NCI-H345 treated with DMSO at 0.1 percent for 48 hours (cell line): ENCODE data around the gene ACTRT2.

Source experiments
- DNase-seq: peaks from one replicate; lab custom pipeline; 2025; ENCODE audit not compliant: unreplicated experiment; lab: John Stamatoyannopoulos, UW

The ACTRT2 gene

DNA sequence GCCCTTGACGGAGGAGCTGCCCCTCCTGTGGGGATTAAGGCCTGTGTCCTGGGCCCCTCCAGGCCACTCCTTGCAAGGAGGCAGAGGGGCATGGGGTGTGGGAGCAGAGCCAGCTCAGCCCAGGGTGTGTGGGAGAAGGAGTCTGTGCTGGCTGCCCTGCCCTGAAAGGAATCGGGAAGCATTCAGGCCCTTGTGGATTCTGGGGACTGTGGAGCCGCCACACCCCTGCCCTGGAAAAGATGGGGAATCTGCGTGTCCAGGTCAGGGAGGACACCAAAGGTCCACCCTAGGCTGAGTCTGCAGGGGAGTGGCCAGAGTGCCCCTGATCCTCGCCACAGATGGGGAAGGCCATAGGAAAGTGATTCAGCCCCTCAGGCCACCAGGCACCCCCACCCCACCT lies 31.2 kb downstream of the ACTRT2 start:
- DNase-seq = no peak

DNA sequence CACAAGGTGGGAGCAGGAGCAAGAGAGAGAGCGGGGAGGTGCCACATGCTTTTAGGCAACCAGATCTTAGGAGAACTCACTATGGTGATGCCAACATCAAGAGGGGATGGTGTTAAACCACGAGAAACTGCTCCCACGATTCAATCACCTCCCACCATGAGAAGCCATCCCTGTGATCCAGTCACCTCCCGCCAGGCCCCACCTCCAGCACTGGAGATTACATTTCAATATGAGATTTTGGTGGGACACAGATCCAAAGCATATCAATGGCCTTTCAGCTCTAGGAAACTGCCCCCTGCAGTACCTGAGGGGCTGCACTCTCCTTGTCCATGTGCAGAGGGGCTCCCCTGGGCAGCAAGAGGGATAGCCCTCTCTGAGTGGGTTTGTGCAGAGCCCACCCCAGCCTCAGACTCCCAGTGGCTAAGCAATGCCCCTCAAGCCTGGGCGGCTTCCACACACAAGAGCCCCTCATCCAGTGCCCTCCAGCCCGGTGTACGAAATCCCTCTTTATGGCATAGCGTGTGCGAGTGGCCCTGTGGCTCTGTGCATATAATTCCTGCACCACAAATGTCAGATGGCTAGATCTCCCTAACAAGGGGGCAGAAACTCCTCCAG lies 32.2 kb downstream of the ACTRT2 start:
- no peak for DNase-seq

DNA sequence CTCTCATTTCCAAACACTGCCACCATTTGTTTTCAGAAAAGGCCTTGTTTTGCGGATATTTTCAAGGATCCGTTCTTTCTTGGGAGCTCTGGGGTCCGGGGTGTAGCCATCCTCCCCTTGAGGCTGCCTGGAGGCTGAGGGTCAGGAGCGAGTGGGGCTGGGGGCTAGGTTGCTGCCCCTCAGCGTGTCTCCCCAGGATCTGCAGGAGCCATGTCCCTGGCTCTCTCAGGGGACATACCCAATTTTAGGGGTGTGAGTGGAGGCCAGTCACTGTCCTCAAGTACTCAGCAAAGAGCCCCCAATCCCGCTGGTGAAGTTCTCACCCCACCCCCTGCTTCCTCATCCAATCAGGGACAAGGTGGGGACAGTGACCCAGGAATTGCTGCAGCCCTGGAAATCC lies 32.7 kb downstream of the ACTRT2 start:
- DNase-seq = no peak

DNA sequence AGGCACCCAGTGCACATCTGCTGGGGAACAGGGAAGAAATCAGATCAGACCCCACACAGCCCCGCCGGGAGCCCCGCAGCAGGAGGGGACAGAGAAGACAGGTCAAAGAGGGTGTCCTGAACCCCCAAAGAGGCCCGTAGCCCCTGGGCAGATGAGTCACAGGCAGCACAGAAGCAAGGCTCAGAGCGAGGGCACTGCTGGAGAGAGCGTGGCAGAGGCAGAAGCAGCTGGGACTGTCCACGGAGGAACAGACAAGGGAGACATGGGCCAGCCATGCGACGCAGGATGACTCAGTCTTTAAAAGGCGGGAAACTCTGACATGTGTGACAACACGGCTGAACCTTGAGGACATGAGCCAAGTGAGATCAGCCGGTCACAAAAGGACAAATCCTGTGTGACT lies 33.2 kb downstream of the ACTRT2 start:
- no peak for DNase-seq

DNA sequence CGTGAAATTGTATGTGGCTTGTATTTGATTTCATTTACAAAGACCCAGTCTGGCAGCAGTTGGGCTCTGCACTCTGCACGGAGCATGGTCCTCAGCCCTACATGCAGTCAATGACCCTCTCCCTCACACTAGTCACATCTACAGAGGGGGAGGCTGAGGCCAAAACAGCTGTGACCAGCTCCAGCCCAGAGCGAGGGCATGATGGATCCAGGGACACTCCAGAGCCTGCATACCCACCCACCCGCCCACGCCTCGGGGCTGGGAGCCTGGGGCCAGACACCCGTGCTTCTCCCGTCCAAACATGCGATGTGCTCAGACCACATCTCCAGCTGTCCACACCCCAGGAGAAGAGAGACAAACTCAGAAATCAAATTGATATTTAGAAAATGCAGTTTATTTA lies 33.8 kb downstream of the ACTRT2 start:
- no peak for DNase-seq

DNA sequence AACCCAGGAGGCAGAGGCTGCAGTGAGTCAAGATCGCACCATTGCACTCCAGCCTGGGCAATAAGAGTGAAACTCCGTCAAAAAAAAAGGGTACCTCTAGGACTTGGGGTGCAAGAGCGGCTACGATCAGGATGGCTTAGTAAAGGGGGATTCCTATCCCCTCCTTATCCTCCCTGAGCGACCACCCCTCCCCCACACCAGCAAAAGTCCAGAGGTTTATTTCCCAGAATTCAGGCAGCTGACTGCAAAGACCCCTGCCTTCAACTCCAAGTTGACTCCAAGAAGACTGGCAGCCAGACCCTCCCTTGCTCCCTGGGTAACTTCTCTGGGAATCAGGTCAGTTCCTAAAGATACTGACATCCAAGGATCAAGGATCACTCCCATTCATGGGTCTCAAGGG lies 35.4 kb downstream of the ACTRT2 start:
- DNase-seq = no peak

DNA sequence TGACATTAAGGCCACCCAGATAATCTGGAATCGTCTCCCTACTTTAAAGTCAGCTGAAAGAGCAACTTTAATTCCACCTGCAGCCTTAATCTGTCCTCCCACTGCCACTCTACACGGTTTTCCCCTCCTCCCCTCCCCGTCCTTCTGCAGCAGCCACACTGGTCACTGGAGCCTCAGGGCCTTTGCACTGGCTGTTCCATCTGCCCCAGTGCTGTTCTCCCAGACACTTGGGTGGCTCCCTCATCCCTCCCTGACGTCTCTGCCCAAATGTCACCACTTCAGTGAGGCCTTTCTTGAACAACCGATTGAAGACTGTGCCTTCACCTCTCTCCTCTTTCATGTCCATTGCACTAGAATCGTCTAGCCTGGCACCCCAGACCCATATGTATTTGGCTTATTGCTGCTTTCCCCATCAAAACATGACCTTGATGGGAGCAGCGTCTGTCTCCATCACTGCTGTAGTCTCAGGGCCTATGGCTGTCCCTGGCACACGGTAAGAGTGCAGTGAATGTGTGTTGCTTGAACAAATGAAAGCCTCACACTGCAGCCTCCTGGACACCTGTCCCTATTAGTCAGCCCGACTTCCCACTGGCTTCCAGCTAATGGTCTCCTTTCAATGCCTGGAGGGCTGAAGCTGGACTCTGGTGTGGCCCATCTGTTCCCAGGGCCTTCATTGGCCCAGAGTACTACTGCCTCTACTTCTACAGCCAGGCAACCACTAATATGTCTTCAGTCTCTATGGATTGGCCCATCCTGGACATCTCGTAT lies 37.2 kb downstream of the ACTRT2 start:
- no peak for DNase-seq

DNA sequence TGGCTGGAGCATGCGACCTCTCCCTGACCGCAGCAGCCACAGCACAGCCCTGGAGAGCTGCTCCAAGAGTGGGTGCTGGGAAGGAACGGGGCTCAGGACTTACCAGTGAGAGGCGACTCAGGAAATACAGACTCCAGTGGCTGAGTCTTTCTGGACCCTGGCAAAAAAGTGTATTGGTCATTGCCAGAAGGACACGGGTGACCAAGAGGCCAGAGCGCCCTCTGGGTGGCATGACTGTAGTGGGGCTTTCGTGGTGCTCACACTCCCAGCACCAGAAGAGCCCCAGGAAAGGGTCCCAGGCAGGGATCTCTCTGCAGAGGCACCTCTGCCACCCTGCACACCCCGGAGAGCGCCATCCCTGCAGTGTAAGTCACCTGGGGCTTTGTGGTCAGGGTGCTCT lies 38.9 kb downstream of the ACTRT2 start:
- DNase-seq = no peak

DNA sequence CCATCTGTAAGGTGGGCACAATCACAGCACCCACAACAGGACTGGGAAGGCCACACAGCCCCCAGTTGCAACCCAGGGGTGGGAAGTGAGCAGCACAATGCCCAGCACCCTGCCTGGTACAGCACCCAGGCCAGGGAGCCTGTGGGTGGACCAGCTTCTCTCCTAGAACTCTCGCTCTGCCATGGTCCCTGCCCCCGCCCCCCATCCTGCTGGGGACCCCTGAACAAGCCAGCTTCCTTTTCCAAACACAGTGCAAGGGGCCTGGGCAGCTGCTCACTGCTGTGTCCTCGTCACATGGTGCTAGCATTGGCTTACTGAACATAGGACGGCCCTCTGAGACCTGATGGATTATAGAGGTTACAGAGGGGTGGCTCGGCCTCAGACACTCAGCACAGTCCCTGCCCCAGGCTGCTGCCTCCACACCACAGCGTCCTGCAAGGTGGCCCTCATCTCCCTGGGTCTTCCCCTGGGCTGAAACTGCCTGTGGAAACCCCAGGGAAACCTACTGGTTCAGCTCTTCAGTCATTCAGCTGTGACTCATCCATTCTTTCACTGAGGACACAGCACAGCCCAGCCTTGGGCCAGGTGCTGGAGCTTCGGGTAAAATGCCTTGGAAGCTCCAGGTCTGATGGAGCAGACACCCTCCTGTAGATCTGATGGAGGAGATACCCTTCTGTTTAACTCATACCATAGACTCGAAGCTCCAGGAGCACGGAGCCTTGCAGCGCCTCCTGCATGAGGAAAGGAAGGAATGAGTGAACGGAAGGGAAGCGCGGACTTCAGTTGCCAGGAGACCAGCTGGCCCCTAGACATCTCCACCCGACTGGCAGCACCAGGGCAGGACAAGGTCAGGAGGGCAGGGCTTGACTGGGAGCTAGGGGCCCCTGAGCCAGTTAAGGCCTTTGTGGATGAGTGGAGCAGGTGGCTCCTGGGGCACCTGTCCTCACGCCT lies 39.6 kb downstream of the ACTRT2 start:
- no peak for DNase-seq

DNA sequence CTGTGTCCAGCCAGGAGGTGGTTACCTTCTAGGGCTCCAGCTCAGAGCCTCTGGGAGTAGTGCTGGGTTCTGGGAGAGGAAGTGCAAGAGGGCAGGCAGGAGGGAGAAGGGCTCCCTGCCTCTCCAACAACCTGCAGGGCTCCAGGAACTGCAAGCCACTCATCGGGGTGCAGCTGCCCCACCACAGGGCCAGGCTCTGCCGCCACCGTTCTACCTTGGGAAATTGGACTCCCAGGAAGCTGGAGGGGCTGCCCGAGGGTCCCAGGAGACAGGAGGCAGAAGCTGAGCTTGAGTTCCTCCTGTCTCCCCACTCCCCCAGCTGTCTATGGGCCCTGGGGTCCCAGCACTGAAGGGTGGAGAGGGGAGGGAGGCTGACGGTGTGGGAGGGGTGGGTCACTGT lies 40.3 kb downstream of the ACTRT2 start:
- no peak for DNase-seq

DNA sequence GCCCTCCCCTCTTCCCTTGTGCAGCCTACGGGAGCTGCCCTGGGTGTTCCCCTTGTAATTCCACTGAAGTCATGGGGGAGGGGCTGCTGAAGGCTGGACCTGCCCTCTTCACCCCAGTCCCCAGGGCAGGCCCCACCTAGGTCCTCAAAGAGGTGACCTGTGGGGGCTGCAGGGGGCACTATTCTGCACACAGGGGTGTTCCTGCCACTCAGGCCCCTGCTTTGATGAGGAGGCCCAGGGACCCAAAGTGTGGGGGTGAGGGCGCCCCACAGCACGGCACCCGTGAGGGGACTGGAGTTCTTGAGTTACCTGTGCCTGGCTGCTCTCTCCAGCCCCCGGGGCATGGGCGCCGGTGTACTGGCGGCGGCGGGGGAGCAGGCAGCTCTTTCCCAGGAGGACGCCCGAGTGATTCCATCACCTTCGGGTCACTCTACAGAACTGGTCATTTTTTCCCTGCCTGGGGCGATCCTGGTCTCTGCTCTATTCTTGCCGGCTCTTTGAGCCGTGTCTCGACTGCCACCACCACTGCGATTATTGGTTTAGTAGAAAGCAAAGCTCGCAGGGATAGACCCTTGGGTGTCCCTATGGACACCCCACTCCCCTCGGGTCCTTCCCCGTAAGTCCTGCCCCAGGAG lies 40.8 kb downstream of the ACTRT2 start:
- DNase-seq = no peak

DNA sequence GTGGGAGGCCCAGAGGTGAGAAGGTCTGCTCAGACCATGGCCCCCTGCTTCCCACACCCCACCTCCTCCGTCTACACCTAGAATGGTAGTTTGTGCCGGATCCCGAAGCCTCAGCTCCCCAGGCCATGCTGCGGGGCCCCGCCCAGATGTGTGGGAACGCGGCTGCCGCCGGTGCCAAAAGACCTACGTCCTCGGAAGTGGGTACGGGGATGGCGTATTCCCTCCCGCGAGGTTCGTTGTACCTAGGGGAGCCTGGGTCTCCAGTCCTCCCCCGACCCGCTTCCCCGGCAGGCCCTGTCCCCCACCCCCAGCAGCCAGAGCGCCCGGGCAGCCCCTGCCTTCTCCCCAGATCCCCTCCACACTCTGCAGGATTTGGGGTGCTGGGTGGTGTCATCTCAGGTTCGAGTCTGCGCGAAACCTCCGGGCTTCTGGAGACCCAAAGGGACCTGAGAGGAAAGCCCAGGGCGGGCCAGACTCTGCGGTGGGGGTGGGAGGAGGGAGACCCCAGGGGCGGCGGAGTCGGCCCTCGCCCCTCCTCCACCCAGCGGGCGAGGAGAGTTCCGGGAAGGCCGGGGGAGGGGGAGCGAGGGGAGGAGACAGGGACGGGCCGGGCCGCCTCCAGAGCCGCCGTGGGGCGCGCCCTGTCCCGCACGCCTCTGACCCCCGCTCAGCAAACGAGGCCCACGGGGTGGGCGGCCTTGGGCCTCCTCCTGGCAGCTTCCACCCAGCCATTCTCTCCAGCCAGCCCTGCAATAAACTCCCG lies 41.5 kb downstream of the ACTRT2 start:
- no peak for DNase-seq

DNA sequence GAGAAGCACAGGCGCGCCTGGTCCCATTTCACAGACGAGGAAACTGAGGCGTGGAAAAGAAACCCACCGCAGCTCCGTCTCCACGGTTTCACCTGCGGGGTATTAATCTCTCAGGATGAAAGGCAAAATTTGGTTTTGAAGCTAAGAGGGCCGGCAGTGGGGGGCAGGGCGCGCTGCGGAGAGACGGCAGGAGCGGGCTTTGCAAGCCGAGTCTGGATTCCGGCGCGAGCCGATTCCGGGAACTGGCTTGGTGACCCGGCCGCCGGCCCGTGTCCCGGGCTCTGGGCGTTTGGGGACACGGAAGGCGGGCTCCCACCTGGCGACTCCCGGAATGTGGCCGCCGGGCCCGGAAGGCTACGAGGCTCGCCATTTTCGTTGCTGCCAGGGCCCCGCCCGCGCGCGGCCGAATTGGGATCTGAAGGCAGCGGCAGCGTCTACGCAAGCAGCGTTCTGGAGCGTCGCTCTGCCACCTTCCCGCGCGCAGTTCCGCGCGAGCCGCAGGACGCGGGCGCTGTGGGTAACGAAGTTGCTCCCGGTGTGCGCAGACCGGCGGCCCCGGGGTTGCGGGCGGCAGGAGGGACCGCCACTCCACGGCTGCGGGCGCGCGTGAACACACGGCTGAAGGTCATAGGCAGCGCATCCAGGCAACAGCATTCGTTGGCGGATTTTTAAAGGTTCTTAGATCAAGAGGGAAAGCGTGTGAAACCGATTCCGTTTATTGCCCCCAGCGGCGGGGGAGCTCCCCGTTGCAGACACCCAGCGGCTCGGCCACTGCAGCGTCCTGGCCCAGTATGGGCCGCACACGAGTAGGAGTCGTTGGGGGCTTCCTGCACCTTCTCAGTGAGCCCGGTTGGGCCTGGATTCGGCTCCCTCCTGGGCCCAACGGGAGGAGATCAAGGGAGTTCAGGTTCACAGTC lies 42.4 kb downstream of the ACTRT2 start:
- DNase-seq = no peak

DNA sequence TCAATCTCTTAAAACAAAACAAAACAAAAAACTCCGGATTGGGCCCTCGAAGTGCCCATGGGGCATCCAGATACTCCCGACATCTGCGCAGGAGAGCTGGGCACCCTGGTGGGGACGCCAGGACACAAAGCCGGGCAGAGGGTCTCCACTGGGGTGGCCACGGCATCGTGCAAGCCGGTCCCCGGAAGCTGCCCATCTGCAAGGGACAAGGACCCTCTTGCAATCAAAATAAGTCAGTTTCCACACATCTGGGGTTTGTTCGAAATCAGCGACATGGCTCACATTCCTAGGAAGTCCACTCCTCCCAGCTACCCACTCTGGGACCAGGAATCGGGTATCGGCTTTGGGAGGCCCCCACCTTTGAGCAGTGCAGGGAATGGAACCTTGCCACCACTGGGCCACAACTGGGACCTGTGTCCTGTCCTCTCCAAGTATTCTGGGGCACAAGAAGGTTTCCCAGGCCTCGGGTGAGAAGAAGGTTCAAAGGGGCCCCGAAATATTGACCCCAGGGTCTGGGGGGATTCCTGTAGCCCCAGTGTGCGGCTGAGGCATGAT lies 43.1 kb downstream of the ACTRT2 start:
- no peak for DNase-seq

DNA sequence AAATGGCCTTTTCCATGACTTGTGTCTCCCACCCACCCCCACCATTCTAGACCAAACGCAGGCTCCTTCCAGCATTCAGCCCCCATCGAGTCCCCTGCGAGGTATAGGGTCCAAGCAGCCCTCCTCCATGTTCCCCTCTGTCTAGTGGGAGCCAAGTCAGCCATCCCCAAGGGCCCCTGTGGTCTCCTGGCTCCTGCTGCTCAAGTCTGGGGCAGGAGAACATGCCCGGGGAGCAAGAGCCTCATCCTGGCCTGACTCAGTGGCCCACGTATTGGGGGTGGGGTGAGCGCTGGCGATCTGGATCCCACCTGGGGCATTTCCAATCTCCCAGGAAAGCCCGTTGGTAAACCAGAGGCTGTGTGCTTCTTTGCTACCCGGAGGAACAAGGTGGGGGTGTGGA lies 43.6 kb downstream of the ACTRT2 start:
- no peak for DNase-seq

DNA sequence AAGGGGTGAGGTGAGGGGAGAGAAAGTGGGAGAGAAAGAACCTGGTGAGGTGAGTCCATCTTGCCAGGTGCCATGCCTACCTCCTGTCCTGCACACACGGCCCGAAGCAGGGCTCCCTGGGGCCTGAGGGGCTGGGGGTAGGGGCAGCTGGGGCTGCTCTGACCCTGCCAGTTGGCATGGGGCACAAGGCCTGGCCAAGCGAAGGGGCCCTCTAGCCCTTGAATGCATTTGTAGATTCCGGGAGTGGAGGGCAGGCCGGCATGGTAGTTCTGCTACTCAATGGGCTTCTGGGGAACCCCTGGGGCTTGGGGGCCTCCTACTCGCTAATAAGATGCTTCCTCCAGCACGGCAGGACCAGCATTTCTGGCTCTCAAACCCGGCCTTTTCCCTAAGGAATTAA lies 44.1 kb downstream of the ACTRT2 start:
- no peak for DNase-seq

DNA sequence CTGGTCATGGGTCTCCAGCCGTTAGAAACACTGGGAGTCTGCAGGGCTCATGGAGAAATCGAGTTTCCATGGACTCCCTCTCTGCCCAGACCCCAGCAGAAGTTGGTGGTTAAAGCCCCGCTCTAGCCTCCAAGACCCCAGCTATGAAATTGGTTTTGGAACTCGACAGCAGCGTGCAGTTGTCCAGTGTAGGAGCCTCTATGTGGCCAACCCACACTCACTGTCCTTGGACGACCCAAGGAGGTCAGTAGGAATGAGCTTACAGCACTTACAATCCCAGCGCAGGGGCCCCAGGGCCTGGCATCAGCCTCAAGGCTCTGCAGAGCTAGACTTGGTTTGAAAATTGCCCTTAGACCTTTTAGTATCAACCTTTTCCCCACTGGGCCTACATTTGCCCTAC lies 44.5 kb downstream of the ACTRT2 start:
- DNase-seq = no peak

DNA sequence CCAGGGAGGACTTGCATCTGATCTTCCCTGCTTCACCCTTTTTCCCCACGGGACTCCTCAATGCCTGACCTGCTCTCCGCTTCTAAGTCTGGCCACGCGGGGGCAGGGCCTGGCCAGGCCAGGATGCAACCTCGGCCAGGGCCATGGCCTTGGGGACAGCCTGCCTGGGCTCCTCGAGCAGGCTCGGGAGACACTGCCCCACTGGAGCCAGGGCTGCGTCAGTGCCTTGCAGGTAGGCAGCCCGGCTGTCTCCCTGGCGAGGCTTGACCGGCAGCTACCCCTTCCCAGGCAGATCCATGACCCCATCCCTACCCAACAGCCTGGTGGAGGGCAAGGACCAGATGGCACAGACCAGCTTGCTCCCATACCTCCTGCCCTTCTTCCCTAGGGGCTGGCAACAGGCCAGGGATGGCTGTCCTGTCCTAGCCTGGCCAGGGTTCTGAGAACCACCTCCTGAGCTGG lies 45.0 kb downstream of the ACTRT2 start:
- DNase-seq = no peak

DNA sequence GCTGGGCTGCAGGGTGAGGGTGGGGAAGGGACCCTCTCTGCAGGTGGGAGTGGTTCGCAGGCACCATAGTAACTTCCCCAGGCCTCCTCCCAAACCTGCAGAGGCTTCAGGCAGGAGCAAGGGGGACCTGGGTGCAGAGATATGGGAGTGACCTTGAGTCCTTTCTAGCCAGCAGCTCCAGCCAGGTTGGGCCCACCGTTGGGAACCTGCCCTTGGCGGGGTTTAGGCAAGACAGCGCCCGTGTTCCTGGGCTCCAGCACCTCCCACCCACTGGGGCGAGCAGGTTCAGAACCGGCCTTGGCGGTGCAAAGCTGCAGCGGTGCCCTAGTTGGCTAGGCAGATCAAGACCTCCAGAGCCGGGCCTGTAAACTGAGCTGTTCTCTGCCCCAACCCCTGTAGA lies 45.6 kb downstream of the ACTRT2 start:
- no peak for DNase-seq
